ELF-1 (cell line): ENCODE data around the gene DMTF1.
"Not testable (repeated sequence)": the region's sequence is repeated elsewhere in the genome, so short reads cannot be mapped to it uniquely, and the experiment has no call there.

Source experiments
- DNase-seq: peaks from one replicate; pipeline ENCODE4 v3.0.0-alpha.2; 2016; ENCODE audit warnings: low read depth, low spot score

The DMTF1 gene

GRCh38 chr7:87152112-87152896 is at the start of gene DMTF1:
DMTF1 (plus strand) TSS chr7:87152453; CDS start chr7:87164942, 12,489 bp downstream.
- peak; percentile 98 for DNase-seq

- DNase-seq = no peak
These were observed 46.9 kb upstream of the DMTF1 start for GRCh38 chr7:87105401-87105800.

- no peak for DNase-seq
These were observed 45.2 kb upstream of the DMTF1 start for GRCh38 chr7:87106974-87107612.

- DNase-seq = no peak
These were observed 44.1 kb upstream of the DMTF1 start for GRCh38 chr7:87107949-87108776.

GRCh38 chr7:87110778-87111177 is 41.5 kb upstream of the DMTF1 start:
- no peak for DNase-seq

GRCh38 chr7:87111877-87112276 is 40.4 kb upstream of the DMTF1 start:
- DNase-seq = no peak

- DNase-seq = no peak
These were observed 39.2 kb upstream of the DMTF1 start for GRCh38 chr7:87113077-87113476.

- DNase-seq = not testable (repeated sequence)
These were observed 38.3 kb upstream of the DMTF1 start for GRCh38 chr7:87113904-87114303.

GRCh38 chr7:87115772-87116171 is 36.5 kb upstream of the DMTF1 start:
- not testable (repeated sequence) for DNase-seq

GRCh38 chr7:87116315-87116714 is 35.9 kb upstream of the DMTF1 start:
- no peak for DNase-seq

GRCh38 chr7:87119581-87119980 is 32.7 kb upstream of the DMTF1 start:
- no peak for DNase-seq

GRCh38 chr7:87123105-87123504 is 29.1 kb upstream of the DMTF1 start:
- DNase-seq = no peak

- DNase-seq = no peak
These were observed 25.2 kb upstream of the DMTF1 start for GRCh38 chr7:87127019-87127418.

GRCh38 chr7:87128861-87129267 is 23.4 kb upstream of the DMTF1 start:
- peak; percentile 66 for DNase-seq

GRCh38 chr7:87129332-87129731 is 22.9 kb upstream of the DMTF1 start:
- no peak for DNase-seq

- no peak for DNase-seq
These were observed 22.4 kb upstream of the DMTF1 start for GRCh38 chr7:87129848-87130247.

GRCh38 chr7:87131771-87132170 is 20.5 kb upstream of the DMTF1 start:
- DNase-seq = no peak

GRCh38 chr7:87137271-87137670 is 15.0 kb upstream of the DMTF1 start:
- DNase-seq = no peak

GRCh38 chr7:87139514-87139913 is 12.7 kb upstream of the DMTF1 start:
- no peak for DNase-seq

GRCh38 chr7:87140271-87140748 is 11.9 kb upstream of the DMTF1 start:
- DNase-seq = no peak

- DNase-seq = no peak
These were observed 8.0 kb upstream of the DMTF1 start for GRCh38 chr7:87144173-87144657.
